HAP-1 (cell line): ENCODE measurements around the gene PCP4.

Experiments
- DNase-seq, 2 experiments: peaks; one replicate each; pipeline ENCODE4 v3.0.0-alpha.2; 2016 to 2020; ENCODE audit warnings: low spot score in 2 of 2
- H3K27me3 ChIP-seq: fragments of 250-450 bp; sonication (Bioruptor Pico); 2 replicates; pipeline ENCODE4 v1.5.1; 2020; ENCODE audit warnings: low read depth, mild to moderate bottlenecking, moderate library complexity
- H3K36me3 ChIP-seq: fragments of 250-450 bp; sonication (Bioruptor Pico); replicated peaks from 2 replicates; pipeline ENCODE4 v1.5.1; 2020; ENCODE audit warnings: mild to moderate bottlenecking
- H3K4me1 ChIP-seq: fragments of 250-450 bp; sonication (Bioruptor Pico); 2 replicates; pipeline ENCODE4 v1.5.1; 2020; ENCODE audit warnings: mild to moderate bottlenecking
- H3K4me3 ChIP-seq: fragments of 250-450 bp; sonication (Bioruptor Pico); 2 replicates; pipeline ENCODE4 v1.5.1; 2020; ENCODE audit warnings: mild to moderate bottlenecking, moderate library complexity
- H3K9me3 ChIP-seq: fragments of 250-450 bp; sonication (Bioruptor Pico); 2 replicates; pipeline ENCODE4 v1.5.1; 2020; ENCODE audit warnings: mild to moderate bottlenecking, moderate library complexity
- in situ Hi-C: fragments of 300-500 bp; cut with MboI; formaldehyde crosslinking; loops from 3 replicates; pipeline ENCODE4 v1.14.3; 2020; ENCODE audit warnings: low sequenced_read_pairs, inconsistent platforms, mixed read lengths

PCP4 gene

GRCh38 chr21:39867198-39867650, at the start of gene PCP4:
Gene PCP4, plus strand, starts transcription at chr21:39867438. Its CDS starts 64 bp downstream, at chr21:39867502.
- in situ Hi-C loops, result no loop called here
- H3K4me3 ChIP-seq, result no peak within 1 kb of the TSS
- no peaks in the 10 kb centered on the region for H3K4me1 ChIP-seq
- DNase-seq, result peak in 1 of 2 experiments; percentile 32
- H3K9me3 ChIP-seq, result 0 out of 2 replicates have a peak, but pooled peaks cover 3% of the 10 kb centered on the region
- H3K27me3 ChIP-seq, result no peaks in the 10 kb centered on the region
- no peaks in the 10 kb centered on the region for H3K36me3 ChIP-seq

GRCh38 chr21:39818557-39818956, 48.7 kb upstream of the PCP4 start:
- in situ Hi-C loops, result no loop called here
- Histone ChIP-seq H3K4me3 (no peak overlapping the region), H3K9me3 (no peaks in the 10 kb centered on the region), H3K4me1 (no peaks in the 10 kb centered on the region), H3K36me3 (no peaks in the 10 kb centered on the region), H3K27me3 (no peaks in the 10 kb centered on the region)
- DNase-seq, result no peak

GRCh38 chr21:39822042-39822441, 45.2 kb upstream of the PCP4 start:
- no peak for DNase-seq
- H3K36me3 ChIP-seq, result no peaks in the 10 kb centered on the region
- no peaks in the 10 kb centered on the region for H3K4me1 ChIP-seq
- H3K4me3 ChIP-seq, result no peak overlapping the region
- H3K9me3 ChIP-seq, result no peaks in the 10 kb centered on the region
- H3K27me3 ChIP-seq, result no peaks in the 10 kb centered on the region
- in situ Hi-C loops, result no loop called here

GRCh38 chr21:39825250-39825649, 42.0 kb upstream of the PCP4 start:
- H3K27me3 ChIP-seq, result no peaks in the 10 kb centered on the region
- no peaks in the 10 kb centered on the region for H3K4me1 ChIP-seq
- H3K36me3 ChIP-seq, result no peaks in the 10 kb centered on the region
- in situ Hi-C loops, result no loop called here
- H3K4me3 ChIP-seq, result no peak overlapping the region
- DNase-seq, result no peak
- no peaks in the 10 kb centered on the region for H3K9me3 ChIP-seq

GRCh38 chr21:39834543-39834942, 32.7 kb upstream of the PCP4 start:
- Histone ChIP-seq H3K4me1 (no peaks in the 10 kb centered on the region), H3K27me3 (no peaks in the 10 kb centered on the region), H3K36me3 (no peaks in the 10 kb centered on the region), H3K9me3 (no peaks in the 10 kb centered on the region), H3K4me3 (no peak overlapping the region)
- in situ Hi-C loops, result no loop called here
- DNase-seq, result no peak

- no peaks in the 10 kb centered on the region; the same call in 1 of the 2 replicates for H3K9me3 ChIP-seq
- DNase-seq, result no peak
- H3K4me1 ChIP-seq, result no peaks in the 10 kb centered on the region
- H3K36me3 ChIP-seq, result no peaks in the 10 kb centered on the region
- H3K27me3 ChIP-seq, result no peaks in the 10 kb centered on the region
- no peak overlapping the region for H3K4me3 ChIP-seq
- in situ Hi-C loops, result no loop called here
Observed at GRCh38 chr21:39837861-39838359, 29.3 kb upstream of the PCP4 start.

GRCh38 chr21:39840373-39841097, 26.7 kb upstream of the PCP4 start:
- H3K36me3 ChIP-seq, result no peaks in the 10 kb centered on the region
- in situ Hi-C loops, result no loop called here
- H3K4me1 ChIP-seq, result no peaks in the 10 kb centered on the region
- no peak overlapping the region for H3K4me3 ChIP-seq
- DNase-seq, result no peak
- peaks cover 3% of the 10 kb centered on the region; the same call in 1 of the 2 replicates for H3K9me3 ChIP-seq
- no peaks in the 10 kb centered on the region for H3K27me3 ChIP-seq

- Histone ChIP-seq H3K9me3 (peaks cover 3% of the 10 kb centered on the region; the same call in 1 of the 2 replicates), H3K36me3 (no peaks in the 10 kb centered on the region), H3K27me3 (no peaks in the 10 kb centered on the region), H3K4me1 (no peaks in the 10 kb centered on the region), H3K4me3 (no peak overlapping the region)
- DNase-seq, result no peak
- in situ Hi-C loops, result no loop called here
Observed at GRCh38 chr21:39842741-39843459, 24.3 kb upstream of the PCP4 start.

- Histone ChIP-seq H3K36me3 (no peaks in the 10 kb centered on the region), H3K27me3 (no peaks in the 10 kb centered on the region), H3K4me3 (no peak overlapping the region), H3K9me3 (peaks cover 3% of the 10 kb centered on the region; the same call in 1 of the 2 replicates), H3K4me1 (no peaks in the 10 kb centered on the region)
- DNase-seq, result no peak
- in situ Hi-C loops, result no loop called here
Observed at GRCh38 chr21:39843483-39843882, 23.8 kb upstream of the PCP4 start.

GRCh38 chr21:39843916-39844315, 23.3 kb upstream of the PCP4 start:
- Histone ChIP-seq H3K27me3 (no peaks in the 10 kb centered on the region), H3K4me3 (no peak overlapping the region), H3K4me1 (no peaks in the 10 kb centered on the region), H3K9me3 (peaks cover 3% of the 10 kb centered on the region; the same call in 1 of the 2 replicates), H3K36me3 (no peaks in the 10 kb centered on the region)
- in situ Hi-C loops, result no loop called here
- DNase-seq, result no peak

GRCh38 chr21:39845571-39846130, 21.6 kb upstream of the PCP4 start:
- DNase-seq, result no peak
- Histone ChIP-seq H3K36me3 (no peaks in the 10 kb centered on the region), H3K4me1 (no peaks in the 10 kb centered on the region), H3K9me3 (0 out of 2 replicates have a peak, but pooled peaks cover 5% of the 10 kb centered on the region), H3K4me3 (no peak overlapping the region), H3K27me3 (no peaks in the 10 kb centered on the region)
- in situ Hi-C loops, result no loop called here

- DNase-seq, result no peak
- Histone ChIP-seq H3K4me1 (no peaks in the 10 kb centered on the region), H3K36me3 (no peaks in the 10 kb centered on the region), H3K4me3 (no peak overlapping the region), H3K9me3 (0 out of 2 replicates have a peak, but pooled peaks cover 5% of the 10 kb centered on the region), H3K27me3 (no peaks in the 10 kb centered on the region)
- in situ Hi-C loops, result no loop called here
Observed at GRCh38 chr21:39847877-39848276, 19.4 kb upstream of the PCP4 start.

- in situ Hi-C loops, result no loop called here
- no peak for DNase-seq
- Histone ChIP-seq H3K9me3 (0 out of 2 replicates have a peak, but pooled peaks cover 3% of the 10 kb centered on the region), H3K27me3 (no peaks in the 10 kb centered on the region), H3K4me1 (no peaks in the 10 kb centered on the region), H3K4me3 (no peak overlapping the region), H3K36me3 (no peaks in the 10 kb centered on the region)
Observed at GRCh38 chr21:39849014-39849655, 18.1 kb upstream of the PCP4 start.
